ENCODE results near the gene SYT2.
"Not testable (repeated sequence)": the region's sequence is repeated elsewhere in the genome, so short reads cannot be mapped to it uniquely, and the experiment has no call there.

The SYT2 gene

DNA sequence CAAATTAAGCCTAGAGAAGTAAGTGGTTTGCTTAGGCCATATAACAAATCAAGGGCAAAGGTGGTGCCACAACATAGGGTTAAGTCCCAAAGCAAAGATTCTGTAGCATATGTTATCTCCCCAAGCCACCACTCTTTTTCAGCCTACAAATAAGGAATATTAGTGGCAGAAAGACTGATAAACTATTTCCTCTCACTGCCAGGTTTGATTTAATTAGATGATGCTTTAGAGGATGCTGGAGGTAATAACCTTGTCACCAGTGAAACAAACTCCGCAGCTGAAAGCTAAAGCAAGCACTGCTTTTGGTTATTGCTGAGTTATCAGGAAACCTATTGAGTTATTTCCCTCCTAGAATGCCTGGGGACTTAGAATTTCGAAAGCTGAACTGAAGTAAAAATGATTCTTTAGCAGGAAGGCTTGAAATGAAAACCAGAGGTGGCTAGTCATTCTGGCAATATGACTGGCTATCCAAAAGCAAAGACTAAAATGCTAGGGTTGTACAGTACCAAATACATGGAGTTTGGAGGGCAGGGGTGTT lies 145.2 kb downstream of the SYT2 start:
- DNase-seq = no peak

GRCh38 chr1:202563818-202564217 lies 146.4 kb downstream of the SYT2 start:
- DNase-seq = no peak

DNA sequence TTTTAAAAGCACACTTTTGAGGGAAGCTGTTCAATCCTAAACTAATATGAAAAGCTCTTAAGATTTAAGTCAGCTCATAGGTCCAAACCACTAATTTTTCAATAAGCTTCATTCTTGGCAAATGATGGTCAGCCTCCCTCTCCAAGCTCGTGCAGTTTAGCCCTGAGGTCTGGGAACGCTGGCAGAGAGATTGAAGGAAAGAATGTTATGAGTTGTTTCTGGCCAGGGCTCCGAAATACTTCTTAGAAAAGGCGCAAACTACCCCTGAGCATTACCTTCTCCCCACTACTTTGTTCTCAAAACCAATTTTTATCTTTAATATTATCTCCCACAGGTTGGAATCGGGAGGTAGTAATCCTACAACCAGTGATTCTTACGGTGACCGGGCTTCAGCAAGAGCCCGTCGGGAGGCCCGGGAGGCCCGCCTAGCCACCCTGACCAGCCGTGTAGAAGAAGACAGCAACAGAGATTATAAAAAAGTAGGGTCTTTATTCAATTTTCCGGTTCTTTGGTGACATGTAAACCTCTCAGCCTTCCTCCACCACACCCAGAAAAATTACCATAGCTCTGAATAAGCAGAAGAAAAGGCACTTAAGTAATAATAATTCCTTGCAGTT lies 147.7 kb downstream of the SYT2 start:
- no peak for DNase-seq

DNA sequence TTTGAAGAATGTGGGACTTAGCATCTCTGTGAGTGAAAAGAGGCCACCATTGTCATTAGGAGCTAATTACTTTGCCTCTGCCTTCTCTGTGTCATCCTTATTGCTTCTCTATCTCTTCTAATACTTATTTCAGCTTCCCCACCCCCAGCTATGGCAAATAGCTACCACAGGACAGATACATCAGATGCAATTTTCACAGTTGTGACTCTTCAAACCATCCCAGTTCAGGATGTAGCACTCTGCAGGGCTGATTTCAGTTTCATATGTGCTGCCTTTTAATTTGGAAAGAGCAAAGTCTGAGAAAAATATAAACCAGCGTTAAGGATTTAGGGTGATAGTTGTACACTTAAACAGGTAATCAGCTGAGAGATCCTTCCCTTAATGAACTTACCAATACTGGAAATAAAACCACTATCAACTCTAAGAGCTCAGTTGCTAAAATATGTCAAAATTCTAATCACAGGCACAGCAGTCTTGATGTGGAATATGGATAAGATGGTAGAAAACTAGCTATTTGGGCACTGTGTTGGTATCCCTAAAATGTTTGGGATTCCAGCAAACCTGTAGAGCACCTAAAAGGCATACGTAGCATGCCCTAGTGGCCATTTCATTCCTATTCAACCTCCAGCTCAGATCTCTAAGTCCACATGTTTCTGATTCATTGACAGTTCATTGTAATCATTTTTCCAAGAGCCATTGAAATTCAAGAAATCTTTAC lies 148.4 kb downstream of the SYT2 start:
- DNase-seq = no peak

GRCh38 chr1:202561240-202561639 lies 149.0 kb downstream of the SYT2 start:
- no peak for DNase-seq

DNA sequence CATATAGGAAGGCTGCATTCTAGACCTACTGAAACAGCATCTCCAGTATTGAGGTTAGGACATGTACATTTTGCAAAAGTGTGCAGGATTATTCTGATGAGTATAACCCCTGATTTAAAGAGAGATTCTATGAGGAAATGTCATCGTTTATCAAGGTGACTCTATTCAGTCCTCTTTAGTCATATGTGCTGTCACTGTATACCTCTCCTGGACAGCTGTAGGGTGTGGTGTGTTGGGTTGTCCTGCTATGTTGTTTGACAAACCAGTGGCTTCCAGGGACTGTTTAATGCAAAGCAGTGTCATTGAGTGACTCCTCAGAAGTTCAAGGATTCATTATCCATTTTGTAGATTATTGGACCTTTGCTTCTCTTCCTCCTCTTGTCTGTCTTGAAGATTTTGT lies 152.6 kb downstream of the SYT2 start:
- DNase-seq = not testable (repeated sequence)

DNA sequence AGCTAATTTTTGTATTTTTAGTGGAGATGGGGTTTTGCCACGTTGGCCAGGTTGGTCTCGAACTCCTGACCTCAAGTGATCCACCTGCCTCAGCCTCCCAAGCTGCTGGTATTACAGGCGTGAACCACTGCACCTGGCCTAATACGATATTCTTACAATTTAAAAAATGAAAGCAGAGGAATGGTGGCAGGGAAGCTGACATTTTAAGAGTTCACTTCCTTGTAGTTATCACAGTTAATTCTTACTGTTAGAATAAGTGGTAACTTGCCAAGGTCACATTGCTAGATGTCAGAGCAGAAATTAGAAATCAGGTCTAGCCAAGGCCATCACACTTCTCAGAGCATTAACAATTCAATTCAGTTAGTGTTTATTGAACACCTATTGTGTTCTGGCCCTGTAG lies 154.2 kb downstream of the SYT2 start:
- DNase-seq = not testable (repeated sequence)

DNA sequence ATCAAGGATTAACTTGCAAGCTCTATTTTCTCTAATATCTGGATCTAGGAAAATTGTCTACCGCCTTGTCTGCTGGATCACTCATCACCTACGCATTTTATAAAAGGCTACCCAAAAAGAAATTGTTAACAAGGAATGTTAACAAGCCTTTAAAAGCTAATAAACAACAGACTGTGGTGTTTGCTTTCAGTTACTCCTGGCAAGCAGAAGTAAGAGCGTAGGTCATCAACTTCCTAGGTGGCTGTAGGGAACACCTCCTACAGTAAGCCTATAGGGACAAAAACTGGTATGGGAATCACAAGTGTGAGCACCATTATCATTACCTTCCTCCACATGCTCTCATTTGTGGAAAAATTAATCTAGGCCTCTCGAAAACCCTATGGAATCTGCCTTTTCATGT lies 155.6 kb downstream of the SYT2 start:
- not testable (repeated sequence) for DNase-seq

DNA sequence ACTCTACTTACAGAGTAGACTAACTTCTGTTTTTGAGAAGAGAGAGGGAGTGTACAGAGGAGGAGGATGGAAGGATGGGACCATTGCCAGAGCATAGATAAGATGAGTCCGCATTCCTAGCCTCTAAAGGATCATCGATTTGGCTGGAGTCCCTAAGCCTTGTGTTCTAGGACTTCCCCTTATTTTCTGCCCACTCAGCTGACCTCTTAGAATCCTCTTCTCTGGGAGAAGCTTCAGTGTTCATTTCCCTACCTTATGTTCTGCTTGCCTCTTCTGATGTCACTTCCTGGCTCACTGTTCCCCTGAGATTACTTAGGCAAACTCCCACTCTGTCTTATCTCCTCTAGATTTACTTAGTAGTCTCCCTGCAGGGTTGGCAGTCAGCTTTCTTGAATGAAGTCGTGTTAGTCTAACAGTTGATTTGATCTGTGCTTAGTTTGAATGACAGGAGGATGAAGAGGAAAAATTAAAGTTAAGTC lies 156.7 kb downstream of the SYT2 start:
- no peak for DNase-seq

DNA sequence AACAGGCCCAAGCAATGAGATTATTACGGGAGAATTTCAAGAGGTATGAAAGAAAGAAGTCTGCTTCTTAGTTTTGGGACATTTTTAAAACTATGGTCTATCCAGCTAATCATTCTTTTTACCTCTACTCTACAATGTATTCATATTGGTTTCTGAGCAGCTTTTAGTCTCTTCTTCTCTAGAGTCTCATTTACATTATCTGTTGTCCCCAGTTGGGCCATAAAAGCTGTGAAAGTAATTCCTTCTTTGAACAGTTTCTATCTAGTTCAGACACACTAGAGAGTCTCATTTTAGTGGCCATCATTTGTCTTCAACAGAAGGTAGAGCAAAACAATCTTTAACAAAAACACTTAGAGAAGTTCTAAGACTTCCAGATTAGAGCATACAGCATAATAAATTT lies 157.2 kb downstream of the SYT2 start:
- not testable (repeated sequence) for DNase-seq

- not testable (repeated sequence) for DNase-seq
Observed at GRCh38 chr1:202552615-202553014, 157.6 kb downstream of the SYT2 start.

- DNase-seq = no peak
Observed at GRCh38 chr1:202551683-202552082, 158.6 kb downstream of the SYT2 start.

DNA sequence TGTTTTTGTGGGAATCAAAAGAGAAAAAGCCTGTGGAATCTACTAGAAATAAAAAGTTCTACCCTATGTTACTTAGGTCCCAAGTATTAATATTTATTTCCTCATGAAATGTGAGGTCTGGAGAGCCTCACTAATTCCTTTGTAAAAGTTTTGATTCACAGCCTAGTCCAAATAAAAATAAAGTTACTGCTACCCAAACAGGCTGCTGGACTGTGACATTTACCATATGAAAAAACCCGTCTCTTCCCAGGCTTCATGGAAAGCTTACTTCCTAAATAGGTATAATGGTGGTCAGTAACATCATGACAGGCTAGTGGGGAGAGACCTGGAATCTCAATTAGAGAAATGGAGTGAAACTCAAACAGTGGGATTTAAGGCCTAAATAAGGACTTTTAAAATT lies 160.2 kb downstream of the SYT2 start:
- not testable (repeated sequence) for DNase-seq

DNA sequence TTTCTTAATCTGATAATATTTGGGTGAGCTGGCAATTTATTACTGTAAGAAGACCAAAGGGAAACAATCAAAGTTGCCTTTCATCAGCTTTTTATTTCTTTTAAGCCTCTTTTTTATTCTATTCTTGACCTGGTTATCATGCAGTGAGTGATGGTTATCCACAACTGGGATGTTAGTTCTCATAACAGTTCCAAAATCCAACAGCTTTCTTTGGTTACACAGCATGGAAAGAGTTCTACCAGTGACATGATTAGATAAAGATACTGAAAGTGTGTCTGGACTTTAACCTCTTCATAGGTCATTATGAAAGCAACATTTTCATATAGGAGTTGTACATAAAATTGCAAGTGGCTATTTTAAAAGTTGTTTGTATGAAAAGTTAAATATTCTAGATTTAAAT lies 163.0 kb downstream of the SYT2 start:
- DNase-seq = no peak

- DNase-seq = not testable (repeated sequence)
Observed at GRCh38 chr1:202546796-202547195, 163.5 kb downstream of the SYT2 start.

- not testable (repeated sequence) for DNase-seq
Observed at GRCh38 chr1:202546377-202546776, 163.9 kb downstream of the SYT2 start.

- DNase-seq = not testable (repeated sequence)
Observed at GRCh38 chr1:202545647-202546303, 164.5 kb downstream of the SYT2 start.

DNA sequence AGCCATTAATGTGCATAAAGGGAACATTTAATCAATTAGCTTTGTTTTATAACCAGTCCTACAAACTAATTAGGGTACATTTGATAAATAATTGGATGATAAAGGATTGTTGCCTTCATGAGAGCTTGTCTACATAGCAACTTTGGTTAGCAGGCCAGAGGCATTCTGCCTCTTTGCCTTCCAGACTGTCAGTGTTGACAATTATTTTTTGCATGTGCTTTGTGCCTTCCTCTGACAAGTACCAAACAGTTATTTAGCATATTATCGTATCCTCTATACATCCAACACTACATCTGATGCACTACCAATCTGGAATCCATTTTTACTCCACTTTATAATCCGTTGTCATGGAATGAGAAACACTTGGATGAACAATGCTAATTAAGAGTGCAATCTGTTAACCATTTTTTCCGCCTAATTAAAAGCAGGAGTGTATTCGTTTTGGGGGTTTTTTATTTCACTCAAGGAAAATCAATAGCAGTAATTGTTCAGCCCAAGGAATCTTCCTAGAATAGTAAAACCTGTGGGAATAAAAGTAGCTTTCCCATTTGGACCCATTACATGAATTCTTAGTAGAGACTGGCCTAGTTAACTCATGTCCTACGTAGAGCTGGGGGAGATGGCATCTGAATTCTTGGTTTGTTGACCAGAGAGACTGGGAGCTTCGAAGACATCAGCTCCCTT lies 165.3 kb downstream of the SYT2 start:
- DNase-seq = not testable (repeated sequence)

GRCh38 chr1:202543537-202543936 lies 166.7 kb downstream of the SYT2 start:
- DNase-seq = not testable (repeated sequence)

- not testable (repeated sequence) for DNase-seq
Observed at GRCh38 chr1:202542415-202542814, 167.8 kb downstream of the SYT2 start.

DNA sequence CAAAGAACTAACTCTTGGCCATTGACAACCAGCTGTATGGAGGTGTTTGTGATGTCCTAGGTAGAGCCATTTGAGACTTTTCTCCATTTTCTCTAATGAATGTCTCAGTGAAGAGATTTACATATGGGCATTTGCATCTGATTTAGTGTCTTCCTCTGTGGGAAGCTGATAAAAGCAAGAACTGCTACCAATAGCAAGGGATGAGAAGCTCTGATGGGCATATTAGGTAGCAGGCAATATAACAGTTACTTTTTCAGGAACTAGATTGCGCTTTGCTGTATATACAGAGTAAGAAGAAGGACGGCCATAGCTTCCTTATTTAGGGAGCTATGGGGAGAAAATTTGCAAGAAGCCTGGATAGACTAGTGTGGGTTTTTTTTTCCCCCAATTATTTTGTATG lies 169.4 kb downstream of the SYT2 start:
- DNase-seq = not testable (repeated sequence)

All from cortex of kidney (tissue), 1 donor.